ENCODE data around the gene HEPACAM.

HEPACAM gene

GRCh38 chr11:124942466-124943253 lies 6.8 kb upstream of the HEPACAM start:
- DNase-seq, result no peak

GRCh38 chr11:124941703-124942102 lies 5.9 kb upstream of the HEPACAM start:
- DNase-seq, result no peak

- no peak for DNase-seq
Observed at GRCh38 chr11:124938970-124939369, 3.1 kb upstream of the HEPACAM start.

- no peak for DNase-seq
Observed at GRCh38 chr11:124938206-124938765, 2.4 kb upstream of the HEPACAM start.

GRCh38 chr11:124937336-124937935 lies 1.6 kb upstream of the HEPACAM start:
- no peak for DNase-seq

GRCh38 chr11:124934862-124935547 lies 842 bp downstream of the HEPACAM start:
- no peak for DNase-seq

GRCh38 chr11:124930799-124931198 lies 5.0 kb downstream of the HEPACAM start:
- no peak for DNase-seq

GRCh38 chr11:124928942-124929665 lies 6.7 kb downstream of the HEPACAM start:
- DNase-seq, result no peak

- no peak for DNase-seq
Observed at GRCh38 chr11:124923296-124923695, 12.6 kb downstream of the HEPACAM start.

- DNase-seq, result no peak
Observed at GRCh38 chr11:124922831-124923230, 13.0 kb downstream of the HEPACAM start.

GRCh38 chr11:124920870-124921609 lies 14.8 kb downstream of the HEPACAM start:
- peak; percentile 74 to 80 for DNase-seq

GRCh38 chr11:124920356-124920755 lies 15.5 kb downstream of the HEPACAM start:
- DNase-seq, result no peak

GRCh38 chr11:124919898-124920297 lies 15.9 kb downstream of the HEPACAM start:
- DNase-seq, result no peak

GRCh38 chr11:124918950-124919349 lies 16.9 kb downstream of the HEPACAM start, which contains the start of gene HEPN1:
HEPN1 (plus strand) TSS chr11:124919250.
- no peak for DNase-seq

GRCh38 chr11:124917115-124917637 lies 18.7 kb downstream of the HEPACAM start:
- DNase-seq, result no peak

- no peak for DNase-seq
Observed at GRCh38 chr11:124916370-124916710, 19.5 kb downstream of the HEPACAM start.

GRCh38 chr11:124915541-124916369 lies 20.1 kb downstream of the HEPACAM start:
- peak in 1 of 2 donors; percentile 6 for DNase-seq

- DNase-seq, result no peak
Observed at GRCh38 chr11:124902616-124903015, 33.2 kb downstream of the HEPACAM start.

GRCh38 chr11:124900464-124900863 lies 35.4 kb downstream of the HEPACAM start:
- DNase-seq, result no peak

- DNase-seq, result no peak
Observed at GRCh38 chr11:124899383-124900145, 36.3 kb downstream of the HEPACAM start.

Measured in activated CD4-positive, alpha-beta T cell treated with anti-CD3 and anti-CD28 coated beads for 4 hours (primary cell).